ENCODE measurements around the gene PARD3B. TPM values are rescaled to one million over a fixed set of nuclear protein-coding genes. Genes with fewer than 3 reads are reported as not detected.

Gene PARD3B
- total RNA-seq, 1 experiment from 2014 or later: 3.9 TPM

DNA sequence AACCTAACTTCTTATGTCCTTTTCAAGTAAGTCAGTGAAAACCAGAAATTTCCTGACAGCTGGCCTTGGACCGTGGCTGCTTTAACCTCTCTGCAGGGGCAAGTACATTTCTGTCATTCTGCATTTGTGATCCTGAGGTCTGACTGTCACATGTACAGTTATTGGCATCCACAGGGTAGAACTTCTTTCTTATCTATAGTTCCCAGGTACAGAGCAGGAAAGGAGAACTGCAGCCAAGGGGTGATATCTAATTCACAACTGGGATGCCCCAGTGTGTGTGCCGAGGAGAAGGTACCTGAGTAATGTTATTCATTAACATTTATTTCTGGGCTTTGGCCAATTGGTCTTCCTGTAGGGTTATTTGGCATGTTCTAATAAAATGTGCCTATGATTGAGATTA lies 468.9 kb downstream of the PARD3B start:
- H3K9me2 ChIP-seq (replicated peaks; ENCODE audit: low read length): no peaks in the 10 kb centered on the region
- no TSS peak for BruUV-seq (replicated peaks)
- ChIA-PET POLR2A (ENCODE audit: unreplicated experiment) (no interaction called here), CTCF (no interaction called here)
- no peak overlapping the region for H3K4me2 ChIP-seq (ENCODE audit: low read length)
- intact Hi-C loops (cut with micrococcal nuclease): no loop called here
- no peaks in the 10 kb centered on the region for H3K9me3 ChIP-seq (ENCODE audit: low read length)
- ATAC-seq: no peak
- H3K4me3 ChIP-seq (ENCODE audit: low read length): no peak overlapping the region
- TF ChIP-seq EZH2 (IDR thresholded peaks at IDR 0.05; ENCODE audit: low read length, unreplicated experiment): no peak
- no peak for TF ChIP-seq EZH2phosphoT487 (IDR thresholded peaks at IDR 0.05; ENCODE audit: borderline replicate concordance, low read length)
- TF ChIP-seq, protein P1, sequence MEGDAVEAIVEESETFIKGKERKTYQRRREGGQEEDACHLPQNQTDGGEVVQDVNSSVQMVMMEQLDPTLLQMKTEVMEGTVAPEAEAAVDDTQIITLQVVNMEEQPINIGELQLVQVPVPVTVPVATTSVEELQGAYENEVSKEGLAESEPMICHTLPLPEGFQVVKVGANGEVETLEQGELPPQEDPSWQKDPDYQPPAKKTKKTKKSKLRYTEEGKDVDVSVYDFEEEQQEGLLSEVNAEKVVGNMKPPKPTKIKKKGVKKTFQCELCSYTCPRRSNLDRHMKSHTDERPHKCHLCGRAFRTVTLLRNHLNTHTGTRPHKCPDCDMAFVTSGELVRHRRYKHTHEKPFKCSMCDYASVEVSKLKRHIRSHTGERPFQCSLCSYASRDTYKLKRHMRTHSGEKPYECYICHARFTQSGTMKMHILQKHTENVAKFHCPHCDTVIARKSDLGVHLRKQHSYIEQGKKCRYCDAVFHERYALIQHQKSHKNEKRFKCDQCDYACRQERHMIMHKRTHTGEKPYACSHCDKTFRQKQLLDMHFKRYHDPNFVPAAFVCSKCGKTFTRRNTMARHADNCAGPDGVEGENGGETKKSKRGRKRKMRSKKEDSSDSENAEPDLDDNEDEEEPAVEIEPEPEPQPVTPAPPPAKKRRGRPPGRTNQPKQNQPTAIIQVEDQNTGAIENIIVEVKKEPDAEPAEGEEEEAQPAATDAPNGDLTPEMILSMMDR (conservative IDR thresholded peaks at IDR 0.05; ENCODE audit: low read depth, low read length): no peak
- H3K79me2 ChIP-seq (ENCODE audit: low read length): no peaks in the 10 kb centered on the region
- no peaks in the 10 kb centered on the region for H3K4me1 ChIP-seq (ENCODE audit: insufficient read depth, low read length)
- no peaks in the 10 kb centered on the region for H3F3A ChIP-seq (ENCODE audit: low read length, unreplicated experiment)
- H2AFZ ChIP-seq (ENCODE audit: low read length): no peak overlapping the region
- no peak overlapping the region for H3K9ac ChIP-seq (ENCODE audit: low read length)
- no peaks in the 10 kb centered on the region for H3K36me3 ChIP-seq (ENCODE audit: low read depth, low read length)
- H3K27me3 ChIP-seq (ENCODE audit: low read length): no peaks in the 10 kb centered on the region
- H3K27ac ChIP-seq (ENCODE audit: low read length): no peak overlapping the region
- no peaks in the 10 kb centered on the region for H4K20me1 ChIP-seq (ENCODE audit: low read length)
- no peak for DNase-seq

DNA sequence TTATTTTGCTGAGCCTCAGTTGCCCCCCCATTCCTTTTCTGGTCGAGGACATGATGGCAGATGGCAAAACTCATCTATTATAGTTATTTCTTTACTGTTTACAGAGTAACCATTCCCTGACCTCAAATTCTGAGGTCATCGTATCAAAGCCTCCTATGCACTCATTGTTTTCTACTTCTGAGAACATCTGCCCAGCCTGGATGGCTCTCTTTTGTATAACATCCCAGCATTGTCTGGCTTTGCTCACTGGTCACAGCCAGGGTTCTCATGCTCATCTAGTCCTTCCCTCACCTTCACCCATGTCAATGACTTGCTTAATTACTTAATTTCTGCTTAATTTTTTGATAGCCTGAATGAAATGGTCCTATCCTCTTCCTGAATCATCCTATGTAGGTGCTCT lies 472.1 kb downstream of the PARD3B start:
- BruUV-seq (replicated peaks): no TSS peak

DNA sequence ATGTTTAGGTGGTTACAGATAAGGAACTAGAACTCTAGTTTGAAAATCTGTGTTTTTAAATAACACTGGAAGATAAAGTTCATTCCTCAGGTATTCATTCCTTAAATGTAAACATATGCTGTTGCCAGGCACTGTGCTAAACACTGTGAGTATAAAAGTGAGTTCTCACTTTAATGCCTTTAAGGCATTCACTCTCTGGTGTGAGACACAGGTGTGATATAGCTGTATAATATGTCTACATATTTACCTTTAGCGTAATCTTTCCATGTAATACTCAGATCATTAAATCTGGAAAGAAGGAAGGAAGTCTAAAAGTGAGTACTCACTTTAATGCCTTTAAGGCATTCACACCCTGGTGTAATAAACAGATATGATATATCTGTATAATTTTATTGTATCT lies 472.6 kb downstream of the PARD3B start:
- H3F3A ChIP-seq (ENCODE audit: low read length, unreplicated experiment): no peaks in the 10 kb centered on the region
- H3K9ac ChIP-seq (ENCODE audit: low read length): no peak overlapping the region
- H4K20me1 ChIP-seq (ENCODE audit: low read length): no peaks in the 10 kb centered on the region
- H3K79me2 ChIP-seq (ENCODE audit: low read length): no peaks in the 10 kb centered on the region
- no peaks in the 10 kb centered on the region for H3K9me2 ChIP-seq (replicated peaks; ENCODE audit: low read length)
- no peak; the same call in 1 of the 2 replicates for ATAC-seq
- H2AFZ ChIP-seq (ENCODE audit: low read length): no peak overlapping the region
- H3K4me1 ChIP-seq (ENCODE audit: insufficient read depth, low read length): no peaks in the 10 kb centered on the region
- no peaks in the 10 kb centered on the region for H3K9me3 ChIP-seq (ENCODE audit: low read length)
- CTCF ChIA-PET: no interaction called here
- intact Hi-C loops (cut with micrococcal nuclease): no loop called here
- POLR2A ChIA-PET (ENCODE audit: unreplicated experiment): no interaction called here
- H3K27ac ChIP-seq (ENCODE audit: low read length): no peak overlapping the region
- H3K4me3 ChIP-seq (ENCODE audit: low read length): no peak overlapping the region
- H3K36me3 ChIP-seq (ENCODE audit: low read depth, low read length): no peaks in the 10 kb centered on the region
- TF ChIP-seq, protein P1 (conservative IDR thresholded peaks at IDR 0.05; ENCODE audit: low read depth, low read length): no peak
- no peak for TF ChIP-seq EZH2phosphoT487 (IDR thresholded peaks at IDR 0.05; ENCODE audit: borderline replicate concordance, low read length)
- no peak for DNase-seq
- H3K4me2 ChIP-seq (ENCODE audit: low read length): no peak overlapping the region
- BruUV-seq (replicated peaks): no TSS peak
- H3K27me3 ChIP-seq (ENCODE audit: low read length): no peaks in the 10 kb centered on the region

More for the DNA sequence above, 472.1 kb downstream of the PARD3B start:
- Histone ChIP-seq H3F3A (ENCODE audit: low read length, unreplicated experiment) (no peaks in the 10 kb centered on the region), H4K20me1 (ENCODE audit: low read length) (no peaks in the 10 kb centered on the region), H3K9me3 (ENCODE audit: low read length) (no peaks in the 10 kb centered on the region), H3K27ac (ENCODE audit: low read length) (no peak overlapping the region), H3K36me3 (ENCODE audit: low read depth, low read length) (no peaks in the 10 kb centered on the region), H3K27me3 (ENCODE audit: low read length) (no peaks in the 10 kb centered on the region), H2AFZ (ENCODE audit: low read length) (no peak overlapping the region), H3K9me2 (replicated peaks; ENCODE audit: low read length) (no peaks in the 10 kb centered on the region), H3K4me2 (ENCODE audit: low read length) (no peak overlapping the region), H3K79me2 (ENCODE audit: low read length) (no peaks in the 10 kb centered on the region), H3K9ac (ENCODE audit: low read length) (no peak overlapping the region), H3K4me3 (ENCODE audit: low read length) (no peak overlapping the region), H3K4me1 (ENCODE audit: insufficient read depth, low read length) (no peaks in the 10 kb centered on the region)
- CTCF ChIA-PET: no interaction called here
- intact Hi-C loops (cut with micrococcal nuclease): no loop called here
- TF ChIP-seq EZH2phosphoT487 (IDR thresholded peaks at IDR 0.05; ENCODE audit: borderline replicate concordance, low read length) (no peak), EZH2 (IDR thresholded peaks at IDR 0.05; ENCODE audit: low read length, unreplicated experiment) (no peak)
- TF ChIP-seq, protein P1 (conservative IDR thresholded peaks at IDR 0.05; ENCODE audit: low read depth, low read length): no peak
- ATAC-seq (no peak), DNase-seq (no peak)
- POLR2A ChIA-PET (ENCODE audit: unreplicated experiment): no interaction called here

All from PC-3 (cell line).